COLO829 (cell line): ENCODE results near the gene PACC1.
A peak's percentile ranks its signal among the peaks of the same experiment; 100 is the strongest.

Experiments
- DNase-seq: peaks from one replicate; pipeline ENCODE4 v3.0.0; 2012; ENCODE audit warnings: low spot score

PACC1 gene

DNA sequence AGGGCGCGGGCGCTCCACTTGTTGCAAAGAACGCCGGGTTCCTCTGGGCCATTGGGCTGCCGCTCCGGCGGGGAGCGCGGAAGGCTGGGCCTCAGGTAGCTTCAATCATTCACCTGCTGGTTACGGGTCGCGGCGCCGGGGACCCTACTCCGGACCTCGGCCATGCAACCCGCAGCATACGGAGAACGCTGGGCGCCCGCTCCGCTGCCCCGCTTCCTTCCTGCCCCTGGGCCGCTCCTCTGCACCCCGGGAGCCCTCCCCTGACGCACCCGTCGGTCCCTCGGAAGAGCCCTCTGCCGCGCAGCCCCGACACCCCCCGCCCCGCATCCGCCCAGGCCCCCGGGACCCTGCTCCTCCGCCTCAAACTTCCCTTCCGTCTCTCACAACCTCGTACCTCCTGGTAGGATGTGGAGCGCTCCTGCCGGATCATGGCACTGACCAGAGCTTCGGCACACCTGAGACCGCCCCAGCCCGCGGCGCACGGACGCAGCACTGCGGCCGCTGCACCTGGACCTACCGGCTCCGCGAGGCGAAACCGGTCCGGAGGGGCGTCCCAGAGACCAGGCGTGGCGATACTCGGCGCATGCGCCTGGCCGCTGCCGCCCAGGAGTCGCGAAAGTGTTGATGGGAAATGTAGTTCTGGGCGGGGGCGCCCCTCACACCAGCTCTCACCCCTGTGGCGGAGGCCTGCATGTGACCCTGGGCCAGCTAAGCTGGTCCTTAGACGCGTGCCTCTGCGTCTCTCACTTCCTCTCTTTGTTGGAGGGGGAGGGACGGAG lies at the start of gene PACC1:
Gene PACC1 (minus strand): TSS at position 559 of the 779 bp plus-strand sequence. CDS start 129 bp downstream, at position 430.
- peak; percentile 96 for DNase-seq

DNA sequence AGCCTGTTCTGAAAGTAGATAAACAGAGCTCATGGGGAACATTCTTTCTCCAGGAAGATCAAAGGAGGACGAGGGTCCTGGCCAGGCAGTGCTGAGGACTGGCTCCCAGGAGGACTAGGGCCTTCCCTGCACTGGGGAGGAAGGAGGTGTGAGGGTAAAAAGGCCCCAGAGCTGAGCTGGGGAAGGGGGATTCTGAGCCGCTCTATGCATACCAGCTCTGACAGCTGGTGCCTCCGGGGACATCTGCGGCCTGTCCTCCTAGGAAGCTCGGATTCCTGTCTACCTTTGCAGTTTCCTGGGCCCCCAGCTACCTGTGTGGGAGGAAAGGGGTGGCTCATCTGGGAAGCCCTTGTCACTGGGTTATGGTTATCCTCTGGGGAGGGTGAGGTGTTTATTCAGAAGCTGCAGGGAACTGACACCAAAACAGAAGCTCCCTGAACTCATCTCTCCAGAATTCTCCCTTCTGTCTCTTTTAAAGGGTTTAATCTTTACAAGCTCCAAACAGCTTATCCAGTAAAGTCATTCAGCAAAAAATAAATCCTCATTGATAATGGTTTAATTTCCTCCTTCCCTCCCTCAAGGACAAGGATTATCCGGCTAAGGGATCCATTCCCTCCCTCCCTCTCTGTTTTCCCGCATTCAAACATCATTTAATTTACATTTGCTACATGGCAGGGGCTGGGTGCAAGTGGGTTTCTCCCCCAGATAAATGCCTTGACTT lies 49.0 kb upstream of the PACC1 start:
- DNase-seq: no peak

DNA sequence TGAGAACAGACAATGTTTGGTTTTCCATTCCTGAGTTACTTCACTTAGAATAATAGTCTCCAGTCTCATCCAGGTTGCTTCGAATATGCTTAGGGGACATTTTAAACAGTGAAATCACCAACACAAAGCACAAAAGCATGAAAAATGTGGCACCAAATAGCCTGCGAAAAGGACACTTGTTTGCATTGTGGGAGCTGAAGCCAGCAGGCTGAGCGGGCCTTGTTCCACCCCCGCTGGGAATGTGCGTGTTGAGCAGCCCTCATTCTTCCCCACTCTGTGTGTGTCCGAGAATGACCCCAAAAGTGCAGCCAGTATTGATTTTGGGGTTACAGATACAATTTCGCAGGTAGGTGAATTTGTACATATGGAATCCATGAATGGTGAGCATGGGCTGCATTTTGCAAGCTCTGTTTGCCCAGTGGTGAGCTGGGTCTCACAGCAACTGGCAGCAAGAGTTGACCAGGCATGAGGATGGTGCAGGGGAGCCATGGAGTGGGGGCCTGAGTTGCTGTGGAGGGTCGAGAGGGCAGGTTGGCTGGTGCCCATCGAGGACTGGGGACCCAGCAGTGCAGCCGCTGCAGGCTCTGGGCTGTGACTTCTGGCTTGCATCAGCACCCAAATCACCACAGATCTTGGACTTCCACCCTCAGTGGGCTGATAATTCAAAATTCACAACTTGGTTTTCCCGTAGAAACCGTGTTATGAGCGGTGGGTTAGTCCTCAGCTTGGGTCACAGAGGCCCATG lies 47.4 kb upstream of the PACC1 start:
- no peak for DNase-seq

DNA sequence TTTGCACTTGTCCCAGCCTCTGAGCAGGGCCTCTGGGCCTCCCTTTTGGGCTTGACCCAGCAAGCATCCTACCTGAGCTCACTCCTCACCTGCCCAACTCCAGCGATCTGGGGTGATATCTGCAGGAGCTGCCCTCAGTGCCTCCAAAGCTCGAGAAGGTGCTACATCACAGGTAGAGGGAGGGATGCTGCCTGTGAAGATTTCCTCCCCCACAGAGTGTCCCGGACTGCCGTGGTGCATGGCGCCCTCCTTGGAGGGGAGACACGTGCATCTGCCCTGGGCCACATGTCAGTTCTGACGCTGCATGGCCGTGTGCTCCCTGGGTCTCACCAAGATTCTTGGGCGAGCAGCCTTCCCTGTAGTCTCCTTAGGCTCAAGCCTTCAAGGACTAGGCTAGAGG lies 45.7 kb upstream of the PACC1 start:
- DNase-seq: no peak

DNA sequence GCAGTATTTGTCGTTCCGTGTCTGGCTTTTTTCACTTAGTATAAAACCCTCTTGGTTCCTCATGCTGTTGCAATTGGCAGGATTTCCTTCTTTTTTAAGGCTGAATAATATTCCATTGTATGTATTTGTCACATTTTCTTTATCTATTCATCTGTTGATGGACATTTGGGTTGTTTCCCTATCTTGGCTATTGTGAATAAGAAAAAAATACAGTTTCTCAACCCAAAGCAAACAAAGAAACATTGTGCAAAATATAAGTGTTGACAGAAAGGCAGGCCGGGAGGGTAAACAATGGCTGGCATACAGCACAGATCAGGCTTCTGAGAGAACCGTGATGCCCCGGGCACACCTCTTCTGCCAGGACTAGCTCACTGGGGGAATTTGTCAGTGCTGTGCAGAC lies 45.0 kb upstream of the PACC1 start:
- DNase-seq: peak; percentile 48

DNA sequence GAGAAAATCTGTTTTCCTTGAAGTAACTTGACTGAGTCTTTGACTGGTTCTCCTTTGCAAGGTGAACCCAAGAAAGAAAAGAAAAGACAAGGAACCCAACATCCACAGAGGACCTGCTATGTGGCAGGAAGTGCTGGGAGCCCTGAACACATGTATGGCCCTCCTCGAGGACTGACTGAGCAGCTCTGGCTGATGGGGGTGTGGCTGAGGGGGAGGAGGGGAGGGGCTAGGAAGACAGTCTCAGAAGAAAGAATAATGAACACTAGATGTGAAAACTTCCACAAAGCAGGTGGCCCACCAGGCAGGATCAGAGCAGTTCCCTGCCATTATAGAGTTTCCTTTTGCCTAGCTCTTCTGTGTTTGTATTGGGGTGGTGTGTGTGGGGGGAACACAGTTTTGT lies 44.1 kb upstream of the PACC1 start:
- no peak for DNase-seq

DNA sequence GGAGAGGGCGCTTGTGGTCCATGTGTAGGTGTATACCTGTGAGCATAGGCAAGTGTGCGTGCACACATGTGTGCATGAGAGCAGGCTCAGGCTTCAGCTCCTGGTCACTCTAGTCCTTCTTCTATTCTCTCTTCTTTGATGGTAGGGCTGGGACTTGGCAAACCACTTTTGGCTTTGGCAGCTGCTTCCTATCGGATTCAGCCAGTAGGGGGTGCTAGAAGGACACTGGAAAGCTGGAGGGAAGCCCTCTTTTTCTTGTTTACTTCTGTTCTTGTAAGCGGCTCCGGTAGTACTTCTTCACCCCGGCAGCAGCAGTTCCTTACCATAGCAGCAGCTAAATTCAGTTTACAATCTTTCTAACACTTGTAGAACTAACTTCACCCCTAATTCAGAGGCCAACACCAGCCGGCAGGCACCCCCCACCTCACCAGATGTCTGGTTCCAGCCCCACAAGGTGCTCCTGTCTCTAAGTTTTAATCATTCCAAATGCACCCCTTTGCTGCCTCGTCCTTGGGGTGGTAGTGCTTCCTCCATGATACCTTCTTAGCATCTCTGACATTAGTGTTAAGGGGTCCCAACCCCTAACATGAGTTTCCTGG lies 43.2 kb upstream of the PACC1 start:
- peak; percentile 62 for DNase-seq

DNA sequence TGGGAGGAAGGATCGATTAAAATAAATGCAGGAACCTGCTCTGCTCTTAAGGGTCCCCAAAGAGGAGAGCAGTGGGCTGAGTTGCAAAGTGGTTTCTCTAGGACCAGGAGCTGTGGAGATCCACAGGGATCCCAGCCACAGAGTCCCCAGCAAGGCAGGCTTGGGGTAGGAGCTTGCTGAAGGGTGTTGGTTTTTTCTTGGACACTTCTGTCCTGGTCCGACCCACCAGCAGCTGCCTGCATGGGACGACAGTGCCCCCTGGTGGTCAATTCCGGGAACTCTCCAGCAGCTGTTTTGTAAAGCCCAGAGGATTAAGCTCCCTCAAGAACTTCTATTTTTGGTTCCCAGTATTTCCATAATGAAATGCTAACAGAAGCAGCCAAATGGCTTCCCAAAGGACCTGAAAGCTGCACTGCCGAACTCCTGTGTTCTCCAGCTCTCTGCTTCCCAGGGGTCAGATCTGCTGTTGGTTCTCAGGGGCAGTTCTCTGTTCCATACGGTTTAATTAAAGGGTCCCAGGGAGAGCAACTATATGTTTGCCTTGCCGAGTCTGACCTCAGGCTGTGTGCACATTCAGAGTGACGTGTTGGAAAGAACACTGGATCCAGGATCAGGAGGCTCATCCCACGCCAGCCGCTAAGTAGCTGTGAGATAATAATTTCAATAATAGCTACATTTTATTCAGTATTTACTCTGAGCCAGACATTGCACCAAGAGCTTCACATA lies 41.3 kb upstream of the PACC1 start:
- peak; percentile 91 for DNase-seq

DNA sequence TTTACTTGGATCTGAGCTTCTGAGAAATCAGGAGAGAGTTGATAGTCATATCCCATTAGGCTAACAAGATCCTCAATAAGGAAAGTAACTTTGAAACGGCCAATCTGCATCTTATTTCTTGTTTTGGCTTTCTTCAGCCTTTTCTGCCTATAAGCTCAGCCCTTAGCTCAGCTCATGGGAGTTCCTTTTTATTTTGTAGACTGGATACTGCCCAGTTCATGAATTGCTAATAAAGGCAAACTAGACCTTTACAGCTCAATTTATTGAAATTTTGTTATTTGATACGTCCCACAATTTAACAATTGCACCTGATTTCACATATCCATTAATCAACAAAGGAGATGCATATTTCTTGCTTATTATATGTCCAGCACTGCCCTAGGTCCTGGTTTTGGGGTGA lies 40.7 kb upstream of the PACC1 start:
- no peak for DNase-seq

DNA sequence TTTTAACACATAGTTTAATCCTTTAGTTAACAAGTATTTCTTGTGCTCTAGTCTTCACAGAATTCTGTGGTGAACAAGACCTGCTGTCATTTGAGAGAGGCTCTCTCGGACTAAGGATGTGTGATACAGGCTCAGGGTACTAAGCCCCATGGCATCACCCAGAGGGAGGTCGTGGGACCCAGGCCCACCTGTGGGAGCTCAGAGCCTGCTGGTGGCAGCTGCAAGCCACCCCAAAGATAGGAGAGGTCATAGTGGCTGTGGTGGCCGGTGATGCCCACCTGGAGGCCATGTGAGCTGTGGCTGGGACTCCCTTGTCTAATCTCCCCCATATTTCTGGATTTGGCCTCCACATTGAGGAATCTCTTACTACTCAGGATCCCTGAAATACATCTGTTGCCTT lies 40.1 kb upstream of the PACC1 start:
- no peak for DNase-seq

DNA sequence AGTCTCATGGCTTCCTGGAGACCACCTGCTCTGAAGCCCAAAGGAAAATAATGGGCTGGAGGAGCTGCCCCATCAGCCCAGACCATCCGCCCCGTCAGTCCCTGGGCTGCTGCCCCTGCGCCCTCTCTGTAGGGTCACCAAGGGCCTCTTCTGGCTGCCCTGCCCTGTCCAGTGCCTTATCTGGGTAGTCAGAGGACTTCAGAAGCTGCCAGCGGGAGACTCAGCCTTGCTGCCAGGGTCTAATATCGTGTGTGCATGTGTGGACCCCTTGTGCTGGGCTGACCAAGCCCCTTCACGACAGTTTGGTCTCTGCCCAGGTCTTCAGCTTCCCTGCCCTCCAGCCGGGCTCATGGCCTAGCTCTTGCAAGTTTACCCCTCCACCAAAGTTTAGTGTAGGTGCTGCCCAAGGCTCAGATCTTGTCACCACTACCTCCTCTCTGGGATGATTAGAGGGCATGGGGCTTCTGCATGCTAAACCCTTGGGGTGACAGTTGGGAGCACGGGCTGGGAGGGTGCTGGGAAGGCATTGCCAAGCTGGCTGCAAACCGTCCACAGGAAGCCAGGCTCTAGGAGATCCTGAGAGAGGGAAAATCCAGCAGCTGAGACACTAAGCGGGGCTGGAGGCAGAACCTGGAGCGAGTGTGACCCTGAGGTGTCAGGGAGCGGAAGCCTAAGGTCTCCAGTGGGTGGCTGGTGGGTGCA lies 38.6 kb upstream of the PACC1 start:
- DNase-seq: no peak

DNA sequence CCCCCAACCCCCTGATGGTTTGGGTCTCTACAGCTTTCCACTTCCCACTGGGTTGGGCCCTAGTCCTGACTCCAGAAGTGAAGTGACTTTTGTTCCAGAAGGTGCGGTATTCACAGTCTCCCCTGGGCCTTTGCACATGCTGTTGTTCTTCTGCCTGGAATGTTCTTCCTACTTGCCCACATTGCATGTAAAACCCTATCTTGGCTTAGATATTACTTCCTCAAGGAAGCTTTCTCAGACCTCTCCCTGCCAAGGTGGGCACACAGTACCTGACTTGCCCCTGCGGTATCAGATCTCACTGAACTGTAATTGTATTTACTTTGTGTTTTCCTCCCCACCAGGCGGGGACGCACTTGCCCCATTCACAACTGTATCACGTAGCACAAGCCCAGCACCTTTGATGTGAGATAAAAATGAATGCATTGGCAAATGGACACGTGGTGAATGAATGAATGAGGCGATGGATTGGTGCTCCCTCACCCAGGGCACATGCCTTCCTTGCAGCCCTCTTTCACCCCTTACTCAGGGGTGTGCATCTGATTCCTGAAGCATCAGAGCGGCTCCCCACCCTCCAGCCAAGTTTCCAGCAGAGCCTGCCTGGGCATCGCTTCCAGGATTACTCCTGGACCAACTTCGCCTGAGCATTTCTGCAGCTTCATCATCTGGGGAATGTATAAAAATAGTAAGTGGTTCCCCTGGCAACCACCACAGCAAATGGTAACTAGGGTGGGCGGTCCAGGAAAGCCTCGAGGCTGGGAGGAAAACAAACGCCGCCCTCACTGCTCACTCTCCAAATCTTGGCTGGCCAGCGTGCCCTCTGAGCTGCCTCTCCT lies 37.9 kb upstream of the PACC1 start:
- DNase-seq: no peak

DNA sequence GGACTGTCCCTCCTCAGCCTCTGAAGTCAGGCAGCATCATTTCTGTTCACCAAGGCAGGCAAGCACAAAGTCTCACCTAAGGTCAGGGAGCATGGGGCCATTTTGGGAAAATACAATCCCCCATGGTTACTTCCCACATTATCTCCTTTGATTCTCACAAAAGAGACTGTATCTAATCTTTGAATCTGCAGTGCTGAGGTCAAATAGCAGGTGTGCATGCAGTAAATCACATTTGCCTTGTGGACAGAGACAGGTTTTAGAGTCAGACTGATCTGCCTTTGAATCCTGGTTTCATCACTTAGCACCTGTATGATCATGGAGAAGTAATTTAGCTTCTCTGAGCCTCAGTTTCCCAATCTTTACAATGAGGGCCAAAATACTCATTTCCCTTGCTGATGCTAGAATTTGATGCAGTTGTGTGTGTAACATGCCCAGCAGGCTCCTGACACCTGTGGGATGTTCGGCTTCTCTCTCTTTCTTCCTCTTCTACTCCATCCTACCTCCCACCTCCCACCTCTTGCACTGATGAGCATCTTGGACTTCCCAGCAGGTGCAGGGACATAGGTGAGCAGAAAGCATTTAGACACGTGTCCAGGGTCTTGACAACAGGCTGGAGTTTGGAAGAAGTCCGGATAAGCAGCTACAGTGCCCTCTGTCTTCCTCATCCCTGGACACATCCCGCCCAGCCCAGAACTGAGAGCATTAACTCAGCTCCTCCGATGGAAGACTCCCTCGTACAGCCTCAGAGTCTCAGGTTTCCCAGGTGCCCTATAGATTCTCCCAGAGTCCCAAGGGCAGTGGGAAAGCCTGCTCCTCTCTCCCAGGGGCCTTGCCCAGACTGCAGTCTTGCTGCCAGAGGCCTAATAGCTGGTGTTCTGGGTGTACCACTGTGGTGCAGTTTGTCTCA lies 37.0 kb upstream of the PACC1 start:
- no peak for DNase-seq

DNA sequence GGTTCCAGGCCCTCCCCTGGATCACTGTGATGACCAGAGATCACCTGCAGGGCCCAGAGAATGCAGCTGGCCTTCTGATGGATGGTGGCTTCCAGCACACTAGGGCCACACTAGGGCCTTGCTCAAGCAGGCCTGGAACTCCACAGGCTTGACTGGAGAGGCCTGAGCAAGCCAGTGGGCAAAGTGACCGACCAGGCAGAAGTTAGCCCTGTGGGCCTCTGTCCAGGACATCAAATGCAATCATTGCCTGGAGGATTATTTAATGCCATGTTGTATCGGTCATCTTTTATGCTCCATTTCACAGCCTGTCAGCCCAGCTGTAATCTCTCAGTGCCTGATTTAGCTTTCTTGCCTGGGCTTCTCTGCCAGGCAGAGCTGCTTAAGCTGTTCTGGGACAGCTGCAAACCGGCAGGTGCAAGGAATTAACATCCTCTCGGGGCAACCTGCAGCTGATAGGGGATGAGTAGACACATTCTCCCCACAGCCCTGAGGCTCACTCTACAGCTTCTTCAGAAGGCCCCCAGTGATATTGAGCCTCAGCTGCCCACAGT lies 35.7 kb upstream of the PACC1 start:
- no peak for DNase-seq

DNA sequence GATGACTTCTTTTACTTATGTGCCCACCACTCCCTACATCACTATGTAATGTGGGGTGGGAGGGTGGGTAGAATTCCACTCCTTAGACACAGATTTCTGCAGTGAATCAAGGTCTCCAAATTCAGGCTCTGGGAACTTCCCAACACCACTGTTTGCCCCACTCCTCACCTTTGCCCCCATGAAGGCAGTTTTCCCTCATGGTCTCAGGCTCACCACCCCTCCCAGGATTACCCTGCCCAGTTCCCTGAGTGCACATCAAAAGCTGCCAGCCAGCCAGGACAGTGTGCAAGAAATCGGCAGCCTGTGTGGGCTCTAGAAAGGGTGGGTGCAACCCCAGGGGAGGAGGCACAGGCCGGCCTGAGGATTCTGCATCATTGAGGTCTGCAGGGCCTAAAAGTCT lies 32.8 kb upstream of the PACC1 start:
- no peak for DNase-seq

DNA sequence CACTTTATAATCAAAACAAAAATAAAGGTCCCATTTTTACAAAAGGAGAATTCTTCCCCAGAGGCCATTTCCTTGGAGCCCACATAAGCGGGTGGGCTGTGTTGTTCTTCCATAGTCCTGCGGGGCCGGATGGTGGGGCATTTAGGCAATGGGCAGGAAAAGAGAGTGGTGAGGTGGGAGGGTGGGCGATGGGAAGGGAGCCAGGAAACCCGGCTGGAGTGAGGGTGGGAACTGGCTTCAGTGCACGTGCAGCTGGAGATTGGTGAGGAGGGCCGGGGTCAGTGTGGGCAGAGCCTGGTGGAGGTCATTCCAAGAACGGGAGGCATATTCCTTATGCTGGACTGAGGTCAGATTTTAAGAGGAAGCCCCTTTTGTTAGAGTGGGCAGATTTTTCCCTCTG lies 31.6 kb upstream of the PACC1 start:
- DNase-seq: no peak

DNA sequence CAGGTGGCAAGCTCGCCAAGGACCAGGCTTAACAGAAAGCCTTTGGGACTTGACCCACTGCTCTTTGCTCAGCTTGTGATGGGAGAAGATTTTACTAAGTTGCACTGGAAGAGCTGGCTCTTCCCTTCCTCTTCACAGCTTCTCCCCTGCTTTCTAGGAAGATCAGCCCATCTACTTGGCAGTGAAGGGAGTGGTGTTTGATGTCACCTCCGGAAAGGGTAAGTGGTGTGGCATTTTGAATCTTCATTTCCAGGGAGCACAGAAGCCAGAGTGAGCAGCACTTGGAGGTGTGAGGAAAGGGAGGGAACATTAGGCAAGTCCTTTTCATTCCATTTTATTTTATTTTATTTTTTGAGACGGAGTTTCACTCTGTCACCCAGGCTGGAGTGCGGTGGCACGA lies 27.7 kb upstream of the PACC1 start:
- DNase-seq: no peak

DNA sequence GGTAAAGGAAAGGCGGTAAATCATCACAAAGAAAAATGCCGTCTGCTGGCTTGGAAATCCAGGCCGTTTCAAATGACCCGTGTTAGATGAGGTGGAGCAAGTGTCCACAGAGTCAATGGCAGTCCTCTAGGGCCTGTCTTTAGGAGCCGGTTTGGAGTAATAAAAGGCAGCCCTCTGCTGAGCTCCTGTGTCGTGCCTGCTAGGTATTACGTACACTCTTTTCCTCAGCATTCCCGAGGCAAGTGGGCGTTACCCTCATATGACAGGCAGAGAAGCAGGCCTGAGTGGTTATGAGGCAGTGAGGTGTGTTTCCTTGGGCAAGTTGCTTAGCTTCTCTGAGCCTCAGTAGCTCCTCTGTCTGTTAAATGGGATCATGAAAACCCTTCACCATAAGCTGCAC lies 25.7 kb upstream of the PACC1 start:
- no peak for DNase-seq

DNA sequence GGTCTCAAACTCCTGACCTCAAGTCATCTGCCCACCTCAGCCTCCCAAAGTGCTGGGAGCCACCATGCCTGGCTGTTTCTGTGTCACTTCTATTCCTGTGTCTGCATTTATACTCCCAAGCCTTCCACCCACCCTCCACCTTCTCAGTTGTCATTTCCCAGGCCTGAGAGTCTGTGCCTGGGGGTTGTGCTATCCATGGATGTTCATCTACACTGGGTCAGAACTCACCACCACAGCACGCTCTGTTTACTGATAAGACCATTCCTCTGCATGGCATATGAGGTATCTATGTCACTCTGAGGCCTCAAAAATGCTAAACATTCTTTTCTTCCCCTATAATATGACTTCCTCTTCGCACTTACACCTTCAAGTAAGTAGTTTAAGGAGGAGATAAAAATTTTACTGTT lies 24.1 kb upstream of the PACC1 start:
- DNase-seq: no peak
